H1 (cell line): ENCODE measurements around the gene TEX30. TPM values are rescaled to one million over a fixed set of nuclear protein-coding genes. Genes with fewer than 3 reads are reported as not detected.
A peak's percentile ranks its signal among the peaks of the same experiment; 100 is the strongest.

ENCODE experiments used
- CTCF ChIA-PET: fragments of 300-600 bp; sonication (Branson Sonifier 250); formaldehyde crosslinking; loops from one replicate; lab custom pipeline; 2021; ENCODE audit not compliant: partially characterized antibody; lab: Charles Lee
- POLR2A ChIA-PET: fragments of 300-600 bp; sonication (Branson Sonifier 250); formaldehyde crosslinking; loops from one replicate; lab custom pipeline; 2021; ENCODE audit warnings: inconsistent platforms; ENCODE audit not compliant: partially characterized antibody; lab: Charles Lee
- DNase-seq, 2 experiments: peaks; one replicate each; pipeline versions ENCODE4 v3.0.0 to v3.0.0-alpha.2; 2010 to 2022; ENCODE audit warnings: low spot score in 2 of 2, low read depth in 1 of 2, mixed read lengths in 1 of 2
- FAIRE-seq: peaks from 2 replicates; lab custom pipeline; 2011; peaks lifted over from hg19 to GRCh38; lab: Jason Lieb, UNC
- H2AFZ ChIP-seq: 2 replicates; pipeline ENCODE4 v1.8.1; 2012; ENCODE audit warnings: low read length, inconsistent platforms
- H2AK5ac ChIP-seq: 2 replicates; pipeline ENCODE4 v1.6.1; 2013; ENCODE audit warnings: low read depth, low read length
- H2BK120ac ChIP-seq: replicated peaks from 2 replicates; pipeline ENCODE3; 2013; ENCODE audit warnings: low read depth, low read length, inconsistent platforms
- H2BK12ac ChIP-seq: 2 replicates; pipeline ENCODE4 v1.6.1; 2013; ENCODE audit warnings: low read depth, low read length
- H2BK15ac ChIP-seq: 2 replicates; pipeline ENCODE4 v1.6.1; 2013; ENCODE audit warnings: low read length
- H2BK20ac ChIP-seq: 2 replicates; pipeline ENCODE4 v1.6.1; 2013; ENCODE audit warnings: low read length
- H2BK5ac ChIP-seq: 2 replicates; pipeline ENCODE4 v1.6.1; 2013; ENCODE audit warnings: low read depth, low read length
- H3K14ac ChIP-seq: 2 replicates; pipeline ENCODE4 v1.6.1; 2013; ENCODE audit warnings: inconsistent platforms; ENCODE audit not compliant: insufficient read length
- H3K18ac ChIP-seq: 2 replicates; pipeline ENCODE4 v1.6.1; 2013; ENCODE audit warnings: low read length; ENCODE audit errors: extremely low read depth
- H3K23ac ChIP-seq: 2 replicates; pipeline ENCODE4 v1.6.1; 2013; ENCODE audit warnings: inconsistent platforms; ENCODE audit not compliant: insufficient read length
- H3K23me2 ChIP-seq: 2 replicates; pipeline ENCODE4 v1.6.1; 2013; ENCODE audit warnings: low read depth, low read length
- H3K27ac ChIP-seq: 2 replicates; pipeline ENCODE4 v1.6.1; 2011; ENCODE audit warnings: low read depth, low read length, inconsistent platforms
- H3K27me3 ChIP-seq, 4 experiments: replicated peaks in 1 of 4; 1 replicate in 1 of 4; 2 replicates in 3 of 4; pipeline versions ENCODE4 v1.6.1 to v1.8.1; 2011 to 2013; ENCODE audit warnings: low read length in 3 of 4, mild to moderate bottlenecking in 3 of 4, inconsistent platforms in 2 of 4, mixed read lengths in 2 of 4, moderate library complexity in 1 of 4; ENCODE audit not compliant: control insufficient read depth in 3 of 4, insufficient read depth in 3 of 4; ENCODE audit errors: extremely low read depth in 1 of 4
- H3K36me3 ChIP-seq, 4 experiments: 2 replicates each; pipeline versions ENCODE4 v1.6.1 to v1.8.1; 2011 to 2013; ENCODE audit warnings: mild to moderate bottlenecking in 4 of 4, low read length in 3 of 4, moderate library complexity in 2 of 4, control low read depth in 1 of 4, inconsistent platforms in 1 of 4; ENCODE audit not compliant: insufficient read depth in 4 of 4, control insufficient read depth in 2 of 4
- H3K4ac ChIP-seq: replicated peaks from 2 replicates; pipeline ENCODE3; 2013; ENCODE audit warnings: low read length, low read depth, mixed read lengths, inconsistent platforms; ENCODE audit not compliant: insufficient read length
- H3K4me1 ChIP-seq, 4 experiments: replicated peaks in 1 of 4; 1 replicate in 1 of 4; 2 replicates in 3 of 4; pipeline versions ENCODE4 v1.6.1 to v1.8.1; 2011 to 2013; ENCODE audit warnings: low read length in 3 of 4, inconsistent platforms in 2 of 4, mixed read lengths in 1 of 4; ENCODE audit not compliant: insufficient read depth in 4 of 4, control insufficient read depth in 3 of 4
- H3K4me2 ChIP-seq, 2 experiments: 2 replicates each; pipeline versions ENCODE4 v1.6.1 to v1.8.1; 2011 to 2013; ENCODE audit warnings: low read depth in 2 of 2, low read length in 2 of 2, control low read depth in 1 of 2, inconsistent platforms in 1 of 2, mild to moderate bottlenecking in 1 of 2; ENCODE audit not compliant: insufficient read depth in 1 of 2
- H3K4me3 ChIP-seq, 4 experiments: fragments of 200-600, 300-600 bp in 1 of 4; sonication (generic), shearing (Covaris generic), sonication (Bioruptor Twin) in 1 of 4; 2 replicates each; pipeline versions ENCODE4 v1.5.1 to v1.8.1; 2011 to 2016; ENCODE audit warnings: low read length in 4 of 4, low read depth in 3 of 4, control low read depth in 2 of 4, inconsistent platforms in 2 of 4, mild to moderate bottlenecking in 2 of 4, mixed read lengths in 1 of 4, moderate library complexity in 1 of 4; ENCODE audit not compliant: insufficient read depth in 2 of 4; ENCODE audit errors: extremely low read depth in 1 of 4
- H3K56ac ChIP-seq: replicated peaks from 2 replicates; pipeline ENCODE3; 2013; ENCODE audit warnings: low read depth, mild to moderate bottlenecking, mixed read lengths, low read length, inconsistent platforms; ENCODE audit not compliant: insufficient read length
- H3K79me1 ChIP-seq: 2 replicates; pipeline ENCODE4 v1.6.1; 2013; ENCODE audit warnings: low read depth, low read length, control low read depth
- H3K79me2 ChIP-seq, 2 experiments: 2 replicates each; pipeline versions ENCODE4 v1.6.1 to v1.8.1; 2012 to 2013; ENCODE audit warnings: low read length in 2 of 2, mild to moderate bottlenecking in 2 of 2, inconsistent platforms in 1 of 2; ENCODE audit not compliant: insufficient read depth in 2 of 2, control insufficient read depth in 1 of 2
- H3K9ac ChIP-seq, 4 experiments: replicated peaks in 1 of 4; 1 replicate in 1 of 4; 2 replicates in 3 of 4; pipeline versions ENCODE4 v1.6.1 to v1.8.1; 2011 to 2013; ENCODE audit warnings: low read depth in 3 of 4, low read length in 3 of 4, control low read depth in 2 of 4, mild to moderate bottlenecking in 2 of 4, moderate library complexity in 2 of 4, inconsistent platforms in 1 of 4; ENCODE audit errors: extremely low read depth in 1 of 4
- H3K9me3 ChIP-seq, 2 experiments: 2 replicates each; pipeline versions ENCODE4 v1.6.1 to v1.8.1; 2012 to 2013; ENCODE audit warnings: mild to moderate bottlenecking in 2 of 2, moderate library complexity in 2 of 2, control low read depth in 1 of 2, inconsistent platforms in 1 of 2, low read depth in 1 of 2, low read length in 1 of 2, mixed read lengths in 1 of 2; ENCODE audit not compliant: insufficient read depth in 2 of 2
- H4K20me1 ChIP-seq, 2 experiments: replicated peaks in 1 of 2; 2 replicates each; pipeline versions ENCODE3 to v1.8.1; 2011 to 2013; ENCODE audit warnings: inconsistent platforms in 2 of 2, low read length in 2 of 2, mild to moderate bottlenecking in 1 of 2; ENCODE audit not compliant: insufficient read depth in 2 of 2, control insufficient read depth in 1 of 2
- H4K5ac ChIP-seq: 2 replicates; pipeline ENCODE4 v1.6.1; 2013; ENCODE audit warnings: low read length, low read depth, mixed read lengths, inconsistent platforms; ENCODE audit not compliant: insufficient read length
- H4K8ac ChIP-seq: 2 replicates; pipeline ENCODE4 v1.8.0; 2013; ENCODE audit warnings: mild to moderate bottlenecking, moderate library complexity, low read length, inconsistent platforms; ENCODE audit not compliant: insufficient read depth; ENCODE audit errors: extremely low read depth
- H4K91ac ChIP-seq: replicated peaks from 2 replicates; pipeline ENCODE3; 2013; ENCODE audit warnings: low read length, mixed read lengths, inconsistent platforms; ENCODE audit not compliant: insufficient read length
- RAD21 ChIP-seq, 2 experiments: IDR thresholded peaks in 1 of 2; conservative IDR thresholded peaks in 1 of 2; 2 replicates each; pipeline ENCODE4 v1.6.1; 2011; ENCODE audit warnings: low read depth in 2 of 2, low read length in 2 of 2, improper control_type of control experiment in 1 of 2, inconsistent platforms in 1 of 2, mild to moderate bottlenecking in 1 of 2, moderate library complexity in 1 of 2
- WGBS, 2 experiments: shearing (Covaris generic) in 1 of 2; methylation state at CpG; one replicate each; pipeline versions ENCODE4 v1.1.6 to v1.1.7; 2013 to 2015; ENCODE audit warnings: low lambda C conversion rate in 2 of 2, mixed read lengths in 2 of 2, inconsistent platforms in 1 of 2, low coverage in 1 of 2, missing lambda C conversion rate in 1 of 2; ENCODE audit not compliant: insufficient replicate concordance in 2 of 2, insufficient coverage in 1 of 2, insufficient read length in 1 of 2; ENCODE audit errors: extremely low coverage in 1 of 2, missing lambda C conversion rate in 1 of 2; 5-methylcytosine and 5-hydroxymethylcytosine counted together
- polyA plus RNA-seq, 7 experiments: library from polyadenylated mRNA; depleted of rRNA in 3 of 7; stranded (reverse) in 5 of 7; unstranded in 2 of 7; fragments of >200 nt in 5 of 7; fragments of 200-250 nt in 2 of 7; gene quantifications; 1 replicate in 5 of 7; 2 replicates in 1 of 7; 4 replicates in 1 of 7; pipeline versions ENCODE4 v1.2.1 to v1.2.3, GENCODE V29; 2011 to 2013; ENCODE audit warnings: missing spikeins in 2 of 7, mixed read lengths in 2 of 7
- total RNA-seq: library from RNA; stranded (reverse); fragmentation: NEBNext Ultra II Directional; extraction: Animal tissue kit (Norgen Biotek cat#: 25700); gene quantifications from 2 replicates; pipeline ENCODE4 v1.2.1, GENCODE V29; 2021
- TF ChIP-seq, protein P1 (sequence below): IDR thresholded peaks from 2 replicates; pipeline ENCODE4 v1.6.1; 2011; ENCODE audit warnings: low read length, improper control_type of control experiment

TEX30 gene
- total and polyA plus RNA-seq, 2 of the 8 experiments (the other 6 are each of a cell fraction or from before 2014, with no cell fraction given), result 6.5 to 10.3 TPM

DNA sequence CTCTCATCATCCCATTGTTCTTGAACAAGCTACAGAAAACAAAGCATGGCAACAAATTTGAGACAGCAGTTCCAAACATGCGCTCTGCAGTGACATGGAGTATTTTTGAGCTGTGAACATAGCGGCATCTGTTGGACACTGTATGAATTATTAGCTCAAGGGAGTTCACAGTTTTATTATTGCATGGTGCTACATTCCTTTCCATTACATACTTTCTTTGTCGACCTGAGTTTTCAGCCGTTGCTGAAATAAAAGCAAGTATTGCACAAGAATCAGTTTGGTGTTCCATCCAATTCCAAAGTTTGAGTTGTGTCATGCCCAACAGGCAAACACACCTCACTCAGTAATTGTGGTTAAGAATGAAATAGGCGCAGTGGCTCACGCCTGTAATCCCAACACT, 48.7 kb downstream of the TEX30 start:
- H4K5ac ChIP-seq, result no peak overlapping the region
- H3K79me2 ChIP-seq, result no peaks in the 10 kb centered on the region
- H3K4me3 ChIP-seq, result no peak overlapping the region
- H2BK5ac ChIP-seq, result no peak overlapping the region
- H3K4me2 ChIP-seq, result no peak overlapping the region
- H2BK20ac ChIP-seq, result no peak overlapping the region
- 95% methylated on average over 6 of the region's 6 CpGs; no CpG with 5 or more reads in 1 of the 2 experiments for WGBS, 2 experiments
- H4K91ac ChIP-seq, result no peak overlapping the region
- DNase-seq, result no peak
- ChIA-PET CTCF (interaction anchor here (0.6 to 1.7 kb wide), 5 partner anchors 10 to 519 kb away, joined by 3 to 5 read pairs (median 5); no protein-coding TSS in a partner anchor), POLR2A (no interaction called here)
- no peak overlapping the region for H3K9ac ChIP-seq
- no peak overlapping the region for H2BK12ac ChIP-seq
- no peak overlapping the region for H2AFZ ChIP-seq
- peak; percentile 29 to 39; a peak in 3 of 4 replicates for TF ChIP-seq RAD21 (IDR thresholded peaks at IDR 0.05 in 1 of 2, conservative IDR thresholded peaks at IDR 0.05 in 1 of 2; ENCODE audit: low read depth in 2 of 2, low read length in 2 of 2)
- TF ChIP-seq, protein P1, sequence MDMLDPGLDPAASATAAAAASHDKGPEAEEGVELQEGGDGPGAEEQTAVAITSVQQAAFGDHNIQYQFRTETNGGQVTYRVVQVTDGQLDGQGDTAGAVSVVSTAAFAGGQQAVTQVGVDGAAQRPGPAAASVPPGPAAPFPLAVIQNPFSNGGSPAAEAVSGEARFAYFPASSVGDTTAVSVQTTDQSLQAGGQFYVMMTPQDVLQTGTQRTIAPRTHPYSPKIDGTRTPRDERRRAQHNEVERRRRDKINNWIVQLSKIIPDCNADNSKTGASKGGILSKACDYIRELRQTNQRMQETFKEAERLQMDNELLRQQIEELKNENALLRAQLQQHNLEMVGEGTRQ, result no peak
- H3K27me3 ChIP-seq, result no peaks in the 10 kb centered on the region
- no peaks in the 10 kb centered on the region for H3K79me1 ChIP-seq
- H3K23me2 ChIP-seq, result peaks cover 2% of the 10 kb centered on the region; the same call in 1 of the 2 replicates
- no peaks in the 10 kb centered on the region for H3K36me3 ChIP-seq
- no peak overlapping the region for H2AK5ac ChIP-seq
- H3K4me1 ChIP-seq, result no peaks in the 10 kb centered on the region
- no peak overlapping the region for H3K23ac ChIP-seq
- FAIRE-seq, result no peak
- no peak overlapping the region for H4K8ac ChIP-seq
- H3K4ac ChIP-seq, result no peak overlapping the region
- no peak overlapping the region for H3K56ac ChIP-seq
- H3K18ac ChIP-seq, result no peak overlapping the region
- no peaks in the 10 kb centered on the region for H4K20me1 ChIP-seq
- no peak overlapping the region for H3K14ac ChIP-seq
- no peaks in the 10 kb centered on the region for H3K9me3 ChIP-seq
- no peak overlapping the region for H2BK120ac ChIP-seq
- no peak overlapping the region for H2BK15ac ChIP-seq
- no peak overlapping the region for H3K27ac ChIP-seq
